ENCODE measurements around the gene ABHD2. TPM values are rescaled to one million over a fixed set of nuclear protein-coding genes. Genes with fewer than 3 reads are reported as not detected.

The ABHD2 gene
- total and polyA plus RNA-seq, 9 of the 15 experiments (the other 6 are each of a cell fraction or from before 2014, with no cell fraction given) = 16.9 to 99.8 (median 47.5) TPM

GRCh38 chr15:89243046-89243690 is 154.9 kb downstream of the ABHD2 start (continued):
- TF ChIP-seq, protein P1, sequence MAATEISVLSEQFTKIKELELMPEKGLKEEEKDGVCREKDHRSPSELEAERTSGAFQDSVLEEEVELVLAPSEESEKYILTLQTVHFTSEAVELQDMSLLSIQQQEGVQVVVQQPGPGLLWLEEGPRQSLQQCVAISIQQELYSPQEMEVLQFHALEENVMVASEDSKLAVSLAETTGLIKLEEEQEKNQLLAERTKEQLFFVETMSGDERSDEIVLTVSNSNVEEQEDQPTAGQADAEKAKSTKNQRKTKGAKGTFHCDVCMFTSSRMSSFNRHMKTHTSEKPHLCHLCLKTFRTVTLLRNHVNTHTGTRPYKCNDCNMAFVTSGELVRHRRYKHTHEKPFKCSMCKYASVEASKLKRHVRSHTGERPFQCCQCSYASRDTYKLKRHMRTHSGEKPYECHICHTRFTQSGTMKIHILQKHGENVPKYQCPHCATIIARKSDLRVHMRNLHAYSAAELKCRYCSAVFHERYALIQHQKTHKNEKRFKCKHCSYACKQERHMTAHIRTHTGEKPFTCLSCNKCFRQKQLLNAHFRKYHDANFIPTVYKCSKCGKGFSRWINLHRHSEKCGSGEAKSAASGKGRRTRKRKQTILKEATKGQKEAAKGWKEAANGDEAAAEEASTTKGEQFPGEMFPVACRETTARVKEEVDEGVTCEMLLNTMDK (IDR thresholded peaks at IDR 0.05; ENCODE audit: borderline replicate concordance, insufficient read depth, low read depth, low read length, poor library complexity, severe bottlenecking) = no peak
- TF ChIP-seq, protein P2, sequence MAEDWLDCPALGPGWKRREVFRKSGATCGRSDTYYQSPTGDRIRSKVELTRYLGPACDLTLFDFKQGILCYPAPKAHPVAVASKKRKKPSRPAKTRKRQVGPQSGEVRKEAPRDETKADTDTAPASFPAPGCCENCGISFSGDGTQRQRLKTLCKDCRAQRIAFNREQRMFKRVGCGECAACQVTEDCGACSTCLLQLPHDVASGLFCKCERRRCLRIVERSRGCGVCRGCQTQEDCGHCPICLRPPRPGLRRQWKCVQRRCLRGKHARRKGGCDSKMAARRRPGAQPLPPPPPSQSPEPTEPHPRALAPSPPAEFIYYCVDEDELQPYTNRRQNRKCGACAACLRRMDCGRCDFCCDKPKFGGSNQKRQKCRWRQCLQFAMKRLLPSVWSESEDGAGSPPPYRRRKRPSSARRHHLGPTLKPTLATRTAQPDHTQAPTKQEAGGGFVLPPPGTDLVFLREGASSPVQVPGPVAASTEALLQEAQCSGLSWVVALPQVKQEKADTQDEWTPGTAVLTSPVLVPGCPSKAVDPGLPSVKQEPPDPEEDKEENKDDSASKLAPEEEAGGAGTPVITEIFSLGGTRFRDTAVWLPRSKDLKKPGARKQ (CRISPR knock-in tag; IDR thresholded peaks at IDR 0.05) = peak; percentile 56; the same call in 1 of the 2 replicates
- TF ChIP-seq, protein P3, sequence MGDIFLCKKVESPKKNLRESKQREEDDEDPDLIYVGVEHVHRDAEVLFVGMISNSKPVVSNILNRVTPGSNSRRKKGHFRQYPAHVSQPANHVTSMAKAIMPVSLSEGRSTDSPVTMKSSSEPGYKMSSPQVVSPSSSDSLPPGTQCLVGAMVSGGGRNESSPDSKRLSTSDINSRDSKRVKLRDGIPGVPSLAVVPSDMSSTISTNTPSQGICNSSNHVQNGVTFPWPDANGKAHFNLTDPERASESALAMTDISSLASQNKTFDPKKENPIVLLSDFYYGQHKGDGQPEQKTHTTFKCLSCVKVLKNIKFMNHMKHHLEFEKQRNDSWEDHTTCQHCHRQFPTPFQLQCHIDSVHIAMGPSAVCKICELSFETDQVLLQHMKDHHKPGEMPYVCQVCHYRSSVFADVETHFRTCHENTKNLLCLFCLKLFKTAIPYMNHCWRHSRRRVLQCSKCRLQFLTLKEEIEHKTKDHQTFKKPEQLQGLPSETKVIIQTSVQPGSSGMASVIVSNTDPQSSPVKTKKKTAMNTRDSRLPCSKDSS (IDR thresholded peaks at IDR 0.05; ENCODE audit: low read depth, partially characterized antibody) = no peak
